ENCODE measurements around the gene SLIT3.

Gene SLIT3

DNA sequence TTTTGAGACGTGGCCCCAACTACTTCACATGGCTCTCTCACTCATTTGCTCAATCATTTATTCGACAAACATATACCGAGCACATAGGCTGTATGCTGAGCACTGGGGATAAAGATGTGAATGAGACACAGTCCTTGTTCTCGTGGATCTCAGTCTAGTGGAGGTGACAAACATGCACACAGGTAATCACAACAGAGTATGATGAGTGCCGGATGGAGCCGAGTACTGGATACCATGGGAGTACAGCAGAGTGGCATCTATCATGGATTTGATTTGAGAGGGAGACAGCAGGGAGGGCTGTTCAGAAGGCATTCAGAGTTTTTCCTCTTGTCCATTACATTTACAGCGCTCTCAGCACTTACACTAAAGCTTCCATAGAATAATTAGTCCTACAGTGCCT is 259.8 kb downstream of the SLIT3 start:
- Histone ChIP-seq H3K9ac (no peak overlapping the region), H3K4me1 (no peaks in the 10 kb centered on the region), H3K79me2 (peaks cover 13% of the 10 kb centered on the region), H3K36me3 (ENCODE audit: control insufficient read depth, insufficient read depth, low read length) (no peaks in the 10 kb centered on the region), H3K4me2 (ENCODE audit: low read length) (no peak overlapping the region), H3K9me3 (ENCODE audit: control insufficient read depth, low read length) (no peaks in the 10 kb centered on the region), H3K27ac (no peak overlapping the region), H3K27me3 (ENCODE audit: control insufficient read depth, insufficient read depth, low read length) (no peaks in the 10 kb centered on the region), H2AFZ (no peak overlapping the region), H3K4me3 (ENCODE audit: low read depth, low read length) (no peak overlapping the region)
- TF ChIP-seq, protein P1, sequence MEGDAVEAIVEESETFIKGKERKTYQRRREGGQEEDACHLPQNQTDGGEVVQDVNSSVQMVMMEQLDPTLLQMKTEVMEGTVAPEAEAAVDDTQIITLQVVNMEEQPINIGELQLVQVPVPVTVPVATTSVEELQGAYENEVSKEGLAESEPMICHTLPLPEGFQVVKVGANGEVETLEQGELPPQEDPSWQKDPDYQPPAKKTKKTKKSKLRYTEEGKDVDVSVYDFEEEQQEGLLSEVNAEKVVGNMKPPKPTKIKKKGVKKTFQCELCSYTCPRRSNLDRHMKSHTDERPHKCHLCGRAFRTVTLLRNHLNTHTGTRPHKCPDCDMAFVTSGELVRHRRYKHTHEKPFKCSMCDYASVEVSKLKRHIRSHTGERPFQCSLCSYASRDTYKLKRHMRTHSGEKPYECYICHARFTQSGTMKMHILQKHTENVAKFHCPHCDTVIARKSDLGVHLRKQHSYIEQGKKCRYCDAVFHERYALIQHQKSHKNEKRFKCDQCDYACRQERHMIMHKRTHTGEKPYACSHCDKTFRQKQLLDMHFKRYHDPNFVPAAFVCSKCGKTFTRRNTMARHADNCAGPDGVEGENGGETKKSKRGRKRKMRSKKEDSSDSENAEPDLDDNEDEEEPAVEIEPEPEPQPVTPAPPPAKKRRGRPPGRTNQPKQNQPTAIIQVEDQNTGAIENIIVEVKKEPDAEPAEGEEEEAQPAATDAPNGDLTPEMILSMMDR (IDR thresholded peaks at IDR 0.05) = no peak

DNA sequence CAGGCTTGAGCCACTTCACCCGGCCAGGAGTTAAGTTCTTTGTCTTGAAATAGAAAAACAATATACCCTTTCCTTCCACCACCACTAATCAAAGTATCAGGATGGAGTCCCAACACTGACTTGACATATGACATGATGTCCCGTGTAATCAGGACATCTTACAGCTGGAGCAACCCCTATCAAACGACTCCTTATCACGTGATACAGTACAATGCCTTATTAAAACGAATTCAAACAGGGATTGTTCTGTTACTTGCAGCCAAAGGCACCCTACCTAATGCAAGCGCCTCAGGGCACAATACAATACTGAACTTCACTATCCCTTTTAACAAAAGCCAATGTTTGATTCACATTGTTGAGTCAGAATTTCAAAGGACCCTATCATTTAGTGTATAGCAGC is 261.3 kb downstream of the SLIT3 start:
- no peaks in the 10 kb centered on the region for H3K36me3 ChIP-seq (ENCODE audit: control insufficient read depth, insufficient read depth, low read length)
- no peak overlapping the region for H3K4me2 ChIP-seq (ENCODE audit: low read length)
- no peaks in the 10 kb centered on the region for H3K27me3 ChIP-seq (ENCODE audit: control insufficient read depth, insufficient read depth, low read length)
- H3K4me1 ChIP-seq = no peaks in the 10 kb centered on the region
- no peak overlapping the region for H3K27ac ChIP-seq
- TF ChIP-seq, protein P1 (IDR thresholded peaks at IDR 0.05) = no peak
- H2AFZ ChIP-seq = no peak overlapping the region
- H3K79me2 ChIP-seq = peaks cover 13% of the 10 kb centered on the region
- no peak overlapping the region for H3K9ac ChIP-seq
- H3K4me3 ChIP-seq (ENCODE audit: low read depth, low read length) = no peak overlapping the region
- no peaks in the 10 kb centered on the region for H3K9me3 ChIP-seq (ENCODE audit: control insufficient read depth, low read length)

DNA sequence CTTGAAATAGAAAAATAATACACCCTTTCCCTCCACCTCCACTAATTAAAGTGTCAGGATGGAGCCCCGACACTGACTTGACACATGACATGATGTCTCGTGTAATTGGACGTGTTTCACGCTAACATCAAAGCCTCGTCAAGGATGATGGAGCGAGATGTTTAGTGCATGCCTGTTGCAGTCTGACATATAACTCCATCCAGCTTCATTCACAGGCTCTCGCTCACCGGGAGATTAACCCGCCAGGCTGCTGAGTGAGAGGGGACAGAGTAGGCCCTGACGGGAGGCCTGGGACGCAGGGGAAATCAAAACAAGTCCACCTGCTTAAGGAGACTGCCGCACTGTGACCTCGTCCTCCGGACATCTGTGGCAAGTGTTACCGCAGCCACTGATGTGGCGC is 263.5 kb downstream of the SLIT3 start:
- Histone ChIP-seq H3K79me2 (peaks cover 15% of the 10 kb centered on the region), H3K36me3 (ENCODE audit: control insufficient read depth, insufficient read depth, low read length) (no peaks in the 10 kb centered on the region), H3K9ac (no peak overlapping the region), H3K4me3 (ENCODE audit: low read depth, low read length) (no peak overlapping the region), H3K4me2 (ENCODE audit: low read length) (no peak overlapping the region), H3K27me3 (ENCODE audit: control insufficient read depth, insufficient read depth, low read length) (no peaks in the 10 kb centered on the region), H3K9me3 (ENCODE audit: control insufficient read depth, low read length) (no peaks in the 10 kb centered on the region), H3K27ac (no peak overlapping the region), H3K4me1 (no peaks in the 10 kb centered on the region), H2AFZ (no peak overlapping the region)
- TF ChIP-seq, protein P1 (IDR thresholded peaks at IDR 0.05) = no peak

DNA sequence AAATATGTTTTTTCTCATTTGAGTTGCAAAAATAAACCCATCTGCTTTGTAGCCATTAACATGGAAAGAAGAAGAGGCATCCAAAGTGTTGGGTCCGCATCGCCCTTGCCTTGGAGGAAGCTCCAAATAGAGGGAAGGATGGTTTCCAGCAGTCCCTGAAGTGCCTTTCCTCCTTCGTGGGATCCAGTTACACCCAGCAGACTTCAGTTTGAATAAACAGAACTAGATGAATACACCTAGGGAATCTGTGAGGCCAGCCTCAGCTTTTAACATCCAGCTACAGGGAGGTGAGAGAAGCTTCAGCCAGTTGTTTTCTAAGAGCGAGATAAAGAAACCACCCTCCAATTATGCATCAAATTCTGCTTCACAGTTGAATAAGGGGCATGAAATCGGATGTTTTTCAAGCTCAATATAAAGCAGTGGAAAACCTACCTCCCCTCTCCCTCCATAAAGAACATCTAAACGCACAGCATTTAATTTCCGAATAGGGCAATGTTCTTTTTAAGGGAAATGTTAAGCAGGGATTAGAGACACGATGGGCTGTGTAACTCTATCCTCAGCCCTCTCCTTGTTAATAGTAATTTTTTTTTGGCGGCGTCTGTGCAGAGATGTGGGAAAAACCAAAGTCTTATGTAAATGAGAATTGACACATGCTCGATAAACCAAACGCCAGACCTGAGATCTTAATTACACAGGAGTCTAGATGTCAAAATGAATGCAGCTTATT is 264.7 kb downstream of the SLIT3 start:
- no peaks in the 10 kb centered on the region for H3K9me3 ChIP-seq (ENCODE audit: control insufficient read depth, low read length)
- no peaks in the 10 kb centered on the region for H3K36me3 ChIP-seq (ENCODE audit: control insufficient read depth, insufficient read depth, low read length)
- H3K27me3 ChIP-seq (ENCODE audit: control insufficient read depth, insufficient read depth, low read length) = no peaks in the 10 kb centered on the region
- no peaks in the 10 kb centered on the region for H3K4me1 ChIP-seq
- H3K9ac ChIP-seq = no peak overlapping the region
- TF ChIP-seq, protein P1 (IDR thresholded peaks at IDR 0.05) = no peak
- no peak overlapping the region for H3K27ac ChIP-seq
- no peak overlapping the region for H3K4me3 ChIP-seq (ENCODE audit: low read depth, low read length)
- H3K4me2 ChIP-seq (ENCODE audit: low read length) = no peak overlapping the region
- peaks cover 15% of the 10 kb centered on the region for H3K79me2 ChIP-seq
- no peak overlapping the region for H2AFZ ChIP-seq

DNA sequence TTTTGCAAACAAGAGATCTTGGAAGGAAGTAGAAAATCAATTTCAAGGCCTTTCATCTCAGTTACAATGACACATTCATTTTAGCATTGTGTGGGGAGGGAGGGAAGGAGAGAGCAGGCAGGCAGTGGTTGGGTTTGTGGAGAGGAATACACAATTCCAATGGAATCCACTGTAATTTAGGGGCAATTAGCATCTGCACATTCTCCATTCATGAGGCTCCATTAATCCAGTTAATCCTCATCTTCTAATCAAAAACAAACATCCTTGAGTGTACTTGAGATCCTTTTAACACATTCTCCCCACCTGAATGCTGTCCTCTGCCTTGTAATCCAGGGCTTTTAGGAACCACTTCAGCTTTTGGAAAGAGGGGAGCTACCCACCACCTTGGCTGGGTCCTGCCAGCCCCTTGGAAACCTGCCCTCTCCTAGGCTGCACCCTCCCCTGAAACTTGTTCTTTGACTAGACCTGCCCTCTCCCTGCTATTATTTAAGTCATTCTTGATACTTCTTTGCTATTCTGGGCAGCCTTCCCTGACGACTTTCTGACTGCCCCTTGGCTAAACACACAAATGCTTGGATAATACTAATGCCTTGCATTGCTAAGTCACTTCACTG is 271.2 kb downstream of the SLIT3 start:
- no peak overlapping the region for H3K4me3 ChIP-seq (ENCODE audit: low read depth, low read length)
- H3K4me1 ChIP-seq = no peaks in the 10 kb centered on the region
- H3K36me3 ChIP-seq (ENCODE audit: control insufficient read depth, insufficient read depth, low read length) = no peaks in the 10 kb centered on the region
- no peaks in the 10 kb centered on the region for H3K9me3 ChIP-seq (ENCODE audit: control insufficient read depth, low read length)
- no peaks in the 10 kb centered on the region for H3K27me3 ChIP-seq (ENCODE audit: control insufficient read depth, insufficient read depth, low read length)
- H3K4me2 ChIP-seq (ENCODE audit: low read length) = no peak overlapping the region
- TF ChIP-seq, protein P1 (IDR thresholded peaks at IDR 0.05) = no peak
- H3K9ac ChIP-seq = no peak overlapping the region
- H3K79me2 ChIP-seq = peaks cover 17% of the 10 kb centered on the region
- H3K27ac ChIP-seq = no peak overlapping the region
- no peak overlapping the region for H2AFZ ChIP-seq
